A549 (cell line): Measurements from ENCODE around the gene RIC1.

Experiments
- CEBPB ChIP-seq, 2 experiments: fragments of >200 bp in 1 of 2; sonication (Bioruptor Twin) in 1 of 2; formaldehyde crosslinking in 1 of 2; IDR thresholded peaks; 2 replicates each; pipeline ENCODE4 v1.6.1; 2012 to 2016
- MYC ChIP-seq: IDR thresholded peaks from 2 replicates; pipeline ENCODE4 v1.6.1; 2012; ENCODE audit warnings: mild to moderate bottlenecking, inconsistent platforms, low read length, improper control_type of control experiment, borderline replicate concordance
- PHF8 ChIP-seq: fragments of 200-600 bp; sonication (generic); IDR thresholded peaks from 2 replicates; pipeline ENCODE4 v1.6.1; 2016; ENCODE audit warnings: low read depth, mild to moderate bottlenecking, antibody characterized with exemption, moderate library complexity, borderline replicate concordance
- POLR2A ChIP-seq: IDR thresholded peaks from 2 replicates; pipeline ENCODE4 v1.6.1; 2012; ENCODE audit warnings: mild to moderate bottlenecking, low read length
- TF ChIP-seq, protein P1 (sequence below): fragments of >200 bp; sonication (Bioruptor Twin); formaldehyde crosslinking; IDR thresholded peaks from 3 replicates; pipeline ENCODE4 v1.5.1; 2016
- TF ChIP-seq, protein P2 (sequence below): IDR thresholded peaks from 2 replicates; pipeline ENCODE4 v1.6.1; 2012

DNA sequence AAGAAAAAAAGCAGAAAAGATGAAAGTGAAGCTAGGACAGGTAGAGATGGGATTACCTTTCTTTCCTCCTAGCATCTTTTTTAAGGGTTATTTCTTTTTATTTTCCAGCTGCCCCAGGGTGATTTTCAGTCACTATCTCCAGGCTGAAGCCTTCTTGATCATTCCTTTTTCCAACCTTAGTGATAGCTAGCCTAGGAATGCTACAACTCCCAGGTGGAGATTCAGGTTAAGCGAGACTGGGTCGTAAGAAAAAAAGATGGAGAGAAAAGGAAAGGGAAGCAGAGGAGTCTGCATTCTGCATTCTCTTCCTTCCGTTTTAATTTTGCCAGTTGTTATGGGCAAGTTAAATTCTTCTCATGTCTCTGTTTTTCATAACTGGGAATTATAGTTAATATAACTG, 36.7 kb upstream of the RIC1 start:
- TF ChIP-seq POLR2A = no peak
- TF ChIP-seq, protein P1, sequence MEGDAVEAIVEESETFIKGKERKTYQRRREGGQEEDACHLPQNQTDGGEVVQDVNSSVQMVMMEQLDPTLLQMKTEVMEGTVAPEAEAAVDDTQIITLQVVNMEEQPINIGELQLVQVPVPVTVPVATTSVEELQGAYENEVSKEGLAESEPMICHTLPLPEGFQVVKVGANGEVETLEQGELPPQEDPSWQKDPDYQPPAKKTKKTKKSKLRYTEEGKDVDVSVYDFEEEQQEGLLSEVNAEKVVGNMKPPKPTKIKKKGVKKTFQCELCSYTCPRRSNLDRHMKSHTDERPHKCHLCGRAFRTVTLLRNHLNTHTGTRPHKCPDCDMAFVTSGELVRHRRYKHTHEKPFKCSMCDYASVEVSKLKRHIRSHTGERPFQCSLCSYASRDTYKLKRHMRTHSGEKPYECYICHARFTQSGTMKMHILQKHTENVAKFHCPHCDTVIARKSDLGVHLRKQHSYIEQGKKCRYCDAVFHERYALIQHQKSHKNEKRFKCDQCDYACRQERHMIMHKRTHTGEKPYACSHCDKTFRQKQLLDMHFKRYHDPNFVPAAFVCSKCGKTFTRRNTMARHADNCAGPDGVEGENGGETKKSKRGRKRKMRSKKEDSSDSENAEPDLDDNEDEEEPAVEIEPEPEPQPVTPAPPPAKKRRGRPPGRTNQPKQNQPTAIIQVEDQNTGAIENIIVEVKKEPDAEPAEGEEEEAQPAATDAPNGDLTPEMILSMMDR = no peak
- TF ChIP-seq, protein P2, sequence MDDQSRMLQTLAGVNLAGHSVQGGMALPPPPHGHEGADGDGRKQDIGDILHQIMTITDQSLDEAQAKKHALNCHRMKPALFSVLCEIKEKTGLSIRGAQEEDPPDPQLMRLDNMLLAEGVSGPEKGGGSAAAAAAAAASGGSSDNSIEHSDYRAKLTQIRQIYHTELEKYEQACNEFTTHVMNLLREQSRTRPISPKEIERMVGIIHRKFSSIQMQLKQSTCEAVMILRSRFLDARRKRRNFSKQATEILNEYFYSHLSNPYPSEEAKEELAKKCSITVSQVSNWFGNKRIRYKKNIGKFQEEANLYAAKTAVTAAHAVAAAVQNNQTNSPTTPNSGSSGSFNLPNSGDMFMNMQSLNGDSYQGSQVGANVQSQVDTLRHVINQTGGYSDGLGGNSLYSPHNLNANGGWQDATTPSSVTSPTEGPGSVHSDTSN = no peak
- TF ChIP-seq PHF8 = no peak
- TF ChIP-seq CEBPB (IDR thresholded peaks at IDR 0.05) = no peak
- TF ChIP-seq MYC = no peak
